MM.1S (cell line): ENCODE measurements around the gene FBXL17.

Experiments used
- DNase-seq: peaks from one replicate; pipeline ENCODE4 v3.0.0-alpha.2; 2015
- H2AFZ ChIP-seq: fragments of 300-600 bp; sonication (generic); 2 replicates; pipeline ENCODE4 v1.6.0; 2016; ENCODE audit warnings: antibody characterized with exemption, low read length
- H3F3A ChIP-seq: fragments of 300-600 bp; sonication (generic); 2 replicates; pipeline ENCODE4 v1.6.1; 2016; ENCODE audit warnings: mild to moderate bottlenecking, antibody characterized with exemption, low read length, moderate library complexity, mixed read lengths; ENCODE audit not compliant: insufficient read depth
- H3K27ac ChIP-seq: fragments of 300-600 bp; sonication (generic); 2 replicates; pipeline ENCODE4 v1.5.1; 2016; ENCODE audit warnings: mild to moderate bottlenecking, low read length
- H3K27me3 ChIP-seq: fragments of 300-600 bp; sonication (generic); replicated peaks from 2 replicates; pipeline ENCODE4 v1.6.0; 2016; ENCODE audit warnings: low read length; ENCODE audit not compliant: insufficient read depth
- H3K36me3 ChIP-seq: fragments of 300-600 bp; sonication (generic); replicated peaks from 2 replicates; pipeline ENCODE4 v1.6.1; 2016; ENCODE audit warnings: mild to moderate bottlenecking, low read length, mixed read lengths; ENCODE audit not compliant: insufficient read depth
- H3K4me1 ChIP-seq: fragments of 300-600 bp; sonication (generic); 2 replicates; pipeline ENCODE4 v1.6.1; 2016; ENCODE audit warnings: low read length, mixed read lengths
- H3K4me2 ChIP-seq: fragments of 300-600 bp; sonication (generic); 2 replicates; pipeline ENCODE4 v1.6.0; 2016; ENCODE audit warnings: low read depth, low read length
- H3K4me3 ChIP-seq: fragments of 300-600 bp; sonication (generic); 2 replicates; pipeline ENCODE4 v1.5.1; 2016; ENCODE audit warnings: low read length, mixed read lengths
- H3K79me2 ChIP-seq: fragments of 300-600 bp; sonication (generic); 2 replicates; pipeline ENCODE4 v1.6.1; 2016; ENCODE audit warnings: mixed run types, low read length, mixed read lengths
- H3K9ac ChIP-seq: fragments of 300-600 bp; sonication (generic); 2 replicates; pipeline ENCODE4 v1.6.1; 2016; ENCODE audit warnings: low read length, mixed read lengths
- H3K9me2 ChIP-seq: fragments of 300-600 bp; sonication (generic); replicated peaks from 2 replicates; pipeline ENCODE4 v1.6.1; 2016; ENCODE audit warnings: mild to moderate bottlenecking, low read length, mixed read lengths; ENCODE audit not compliant: insufficient read depth
- H3K9me3 ChIP-seq: fragments of 300-600 bp; sonication (generic); replicated peaks from 2 replicates; pipeline ENCODE4 v1.6.1; 2016; ENCODE audit warnings: mild to moderate bottlenecking, low read length, mixed read lengths; ENCODE audit not compliant: insufficient read depth
- H4K20me1 ChIP-seq: fragments of 300-600 bp; sonication (generic); 2 replicates; pipeline ENCODE4 v1.6.1; 2016; ENCODE audit warnings: mild to moderate bottlenecking, low read length, moderate library complexity, mixed read lengths; ENCODE audit not compliant: insufficient read depth
- EZH2 ChIP-seq: fragments of 300-600 bp; sonication (generic); optimal IDR thresholded peaks from 2 replicates; pipeline ENCODE3; 2017; ENCODE audit warnings: low read depth, mild to moderate bottlenecking, antibody characterized with exemption, low read length, mixed read lengths
- EZH2phosphoT487 ChIP-seq: fragments of 300-600 bp; sonication (generic); IDR thresholded peaks from 2 replicates; pipeline ENCODE4 v1.6.1; 2018; ENCODE audit warnings: antibody characterized with exemption, low read length
- TF ChIP-seq, protein P1 (sequence below): fragments of 300-600 bp; sonication (generic); IDR thresholded peaks from 2 replicates; pipeline ENCODE4 v1.5.1; 2016; ENCODE audit warnings: antibody characterized with exemption, low read length, mixed read lengths

FBXL17 gene

GRCh38 chr5:108384741-108385140 is 2.8 kb upstream of the FBXL17 start:
- TF ChIP-seq, protein P1, sequence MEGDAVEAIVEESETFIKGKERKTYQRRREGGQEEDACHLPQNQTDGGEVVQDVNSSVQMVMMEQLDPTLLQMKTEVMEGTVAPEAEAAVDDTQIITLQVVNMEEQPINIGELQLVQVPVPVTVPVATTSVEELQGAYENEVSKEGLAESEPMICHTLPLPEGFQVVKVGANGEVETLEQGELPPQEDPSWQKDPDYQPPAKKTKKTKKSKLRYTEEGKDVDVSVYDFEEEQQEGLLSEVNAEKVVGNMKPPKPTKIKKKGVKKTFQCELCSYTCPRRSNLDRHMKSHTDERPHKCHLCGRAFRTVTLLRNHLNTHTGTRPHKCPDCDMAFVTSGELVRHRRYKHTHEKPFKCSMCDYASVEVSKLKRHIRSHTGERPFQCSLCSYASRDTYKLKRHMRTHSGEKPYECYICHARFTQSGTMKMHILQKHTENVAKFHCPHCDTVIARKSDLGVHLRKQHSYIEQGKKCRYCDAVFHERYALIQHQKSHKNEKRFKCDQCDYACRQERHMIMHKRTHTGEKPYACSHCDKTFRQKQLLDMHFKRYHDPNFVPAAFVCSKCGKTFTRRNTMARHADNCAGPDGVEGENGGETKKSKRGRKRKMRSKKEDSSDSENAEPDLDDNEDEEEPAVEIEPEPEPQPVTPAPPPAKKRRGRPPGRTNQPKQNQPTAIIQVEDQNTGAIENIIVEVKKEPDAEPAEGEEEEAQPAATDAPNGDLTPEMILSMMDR: no peak
- TF ChIP-seq EZH2: no peak
- TF ChIP-seq EZH2phosphoT487: no peak
- no peak overlapping the region for H3K4me2 ChIP-seq

GRCh38 chr5:108382784-108383330 is 959 bp upstream of the FBXL17 start:
- TF ChIP-seq EZH2: no peak
- TF ChIP-seq, protein P1: no peak
- no peak for TF ChIP-seq EZH2phosphoT487
- Histone ChIP-seq H3K4me1 (peaks cover 7% of the 10 kb centered on the region; the same call in 1 of the 2 replicates), H3F3A (peaks cover 29% of the 10 kb centered on the region), H3K36me3 (no peaks in the 10 kb centered on the region), H4K20me1 (no peaks in the 10 kb centered on the region), H3K9me3 (no peaks in the 10 kb centered on the region), H3K9ac (peak overlapping the region; percentile 99), H3K27me3 (no peaks in the 10 kb centered on the region), H3K4me2 (peak overlapping the region; percentile 93), H3K79me2 (peaks cover 24% of the 10 kb centered on the region), H2AFZ (peak overlapping the region; percentile 73), H3K27ac (peak overlapping the region; percentile 92), H3K4me3 (peak overlapping the region; percentile 70), H3K9me2 (no peaks in the 10 kb centered on the region)
- DNase-seq: peak; percentile 72

More at GRCh38 chr5:108384741-108385140, 2.8 kb upstream of the FBXL17 start:
- peaks cover 2% of the 10 kb centered on the region; the same call in 1 of the 2 replicates for H3K4me1 ChIP-seq
- H3K4me3 ChIP-seq: no peak overlapping the region
- no peaks in the 10 kb centered on the region for H4K20me1 ChIP-seq
- H3K27me3 ChIP-seq: no peaks in the 10 kb centered on the region
- DNase-seq: no peak
- H2AFZ ChIP-seq: no peak overlapping the region
- H3K9me2 ChIP-seq: no peaks in the 10 kb centered on the region
- H3K36me3 ChIP-seq: no peaks in the 10 kb centered on the region
- H3K9ac ChIP-seq: no peak overlapping the region
- H3F3A ChIP-seq: peaks cover 29% of the 10 kb centered on the region
- peaks cover 7% of the 10 kb centered on the region for H3K79me2 ChIP-seq
- H3K9me3 ChIP-seq: no peaks in the 10 kb centered on the region
- H3K27ac ChIP-seq: no peak overlapping the region

GRCh38 chr5:108381350-108381953 is 446 bp downstream of the FBXL17 start:
- Histone ChIP-seq H3K4me3 (peak overlapping the region; percentile 70), H3K9me3 (no peaks in the 10 kb centered on the region), H3K9ac (peak overlapping the region; percentile 99), H3K4me1 (peaks cover 7% of the 10 kb centered on the region; the same call in 1 of the 2 replicates), H3K4me2 (peak overlapping the region; percentile 93), H4K20me1 (no peaks in the 10 kb centered on the region), H2AFZ (peak overlapping the region; percentile 80), H3F3A (peaks cover 29% of the 10 kb centered on the region), H3K36me3 (no peaks in the 10 kb centered on the region), H3K9me2 (no peaks in the 10 kb centered on the region), H3K27me3 (no peaks in the 10 kb centered on the region), H3K27ac (peak overlapping the region; percentile 92), H3K79me2 (peaks cover 36% of the 10 kb centered on the region)
- peak; percentile 83 for DNase-seq
- TF ChIP-seq EZH2phosphoT487: no peak
- no peak for TF ChIP-seq EZH2
- TF ChIP-seq, protein P1: no peak
